HCT116 (cell line): ENCODE results near the gene RNASEH2B. TPM values are rescaled to one million over a fixed set of nuclear protein-coding genes. Genes with fewer than 3 reads are reported as not detected.

Experiments used
- ATAC-seq: fragments of 200-7000 bp; cut with Tn5 transposase; 2 replicates; pipeline ENCODE4 v1.9.1; 2020; ENCODE audit warnings: mild to moderate bottlenecking, moderate library complexity
- BruUV-seq: library from RNA; stranded (reverse); fragments of 400-500 nt; replicated peaks from 2 replicates; lab custom pipeline; 2021; lab: Mats Ljungman, UMichigan
- CTCF ChIA-PET: fragments of 300-600 bp; sonication (Branson Sonifier 250); formaldehyde crosslinking; loops from one replicate; lab custom pipeline; 2021; ENCODE audit warnings: antibody characterized with exemption; lab: Charles Lee
- POLR2A ChIA-PET: fragments of 300-600, 350-600 bp; sonication (Branson Sonifier 250); formaldehyde crosslinking; loops from one replicate; lab custom pipeline; 2021; ENCODE audit warnings: antibody characterized with exemption; lab: Charles Lee
- RAD21 ChIA-PET, 2 experiments: fragments of 300-600 bp; sonication (Branson Sonifier 250); formaldehyde crosslinking; loops; one replicate each; lab custom pipeline; 2023; ENCODE audit warnings: low total read pairs in 2 of 2; ENCODE audit not compliant: uncharacterized antibody in 2 of 2, unreplicated experiment in 2 of 2, low non-redundant PET in 1 of 2; lab: Charles Lee
- DNase-seq: peaks from one replicate; pipeline ENCODE4 v3.0.0-alpha.2; 2010; ENCODE audit warnings: low read depth, low spot score
- H2AFZ ChIP-seq: fragments of 200-600 bp; shearing (Covaris generic), sonication (generic); 2 replicates; pipeline ENCODE4 v1.6.1; 2017; ENCODE audit warnings: low read depth, mixed run types, mixed read lengths, antibody characterized with exemption, low read length; ENCODE audit not compliant: poor library complexity, severe bottlenecking
- H3K27ac ChIP-seq: 2 replicates; pipeline ENCODE4 v1.5.1; 2012; ENCODE audit warnings: low read depth, low read length
- H3K27me3 ChIP-seq: fragments of 200-600 bp; sonication (generic); 2 replicates; pipeline ENCODE4 v1.6.1; 2016; ENCODE audit warnings: mixed run types, low read length, mixed read lengths; ENCODE audit not compliant: insufficient read depth
- H3K36me3 ChIP-seq, 2 experiments: fragments of 200-500 bp in 1 of 2; fragments of 200-600 bp in 1 of 2; sonication (Bioruptor generic) in 1 of 2; sonication (generic) in 1 of 2; 2 replicates each; pipeline versions ENCODE4 v1.5.1 to v1.6.1; 2014 to 2016; ENCODE audit warnings: low read length in 2 of 2, inconsistent platforms in 1 of 2, mixed read lengths in 1 of 2, mixed run types in 1 of 2; ENCODE audit not compliant: insufficient read depth in 2 of 2, control insufficient read depth in 1 of 2
- H3K4me1 ChIP-seq, 2 experiments: fragments of 200-600 bp in 1 of 2; sonication (generic) in 1 of 2; 2 replicates each; pipeline versions ENCODE4 v1.5.1 to v1.6.1; 2012 to 2017; ENCODE audit warnings: low read length in 2 of 2, inconsistent platforms in 1 of 2, mild to moderate bottlenecking in 1 of 2, mixed read lengths in 1 of 2, mixed run types in 1 of 2, moderate library complexity in 1 of 2; ENCODE audit not compliant: insufficient read depth in 2 of 2, control insufficient read depth in 1 of 2
- H3K4me2 ChIP-seq: fragments of 200-600 bp; sonication (generic); 2 replicates; pipeline ENCODE4 v1.6.1; 2017; ENCODE audit warnings: mixed run types, low read length, mixed read lengths
- H3K4me3 ChIP-seq, 2 experiments: fragments of 200-600 bp in 1 of 2; sonication (generic) in 1 of 2; replicated peaks in 1 of 2; 2 replicates each; pipeline ENCODE4 v1.5.1; 2011 to 2016; ENCODE audit warnings: low read length in 2 of 2, control low read depth in 1 of 2, low read depth in 1 of 2, mild to moderate bottlenecking in 1 of 2, mixed read lengths in 1 of 2, mixed run types in 1 of 2
- H3K79me2 ChIP-seq: fragments of 200-600 bp; sonication (generic); 2 replicates; pipeline ENCODE4 v1.6.1; 2017; ENCODE audit warnings: mild to moderate bottlenecking, mixed run types, low read length, moderate library complexity, mixed read lengths; ENCODE audit not compliant: insufficient read depth
- H3K9ac ChIP-seq: fragments of 200-600 bp; sonication (generic); 2 replicates; pipeline ENCODE4 v1.6.1; 2016; ENCODE audit warnings: low read length, mixed read lengths
- H3K9me2 ChIP-seq: fragments of 200-600 bp; sonication (generic), shearing (Covaris generic); 2 replicates; pipeline ENCODE4 v1.6.1; 2017; ENCODE audit warnings: mixed run types, mild to moderate bottlenecking, moderate library complexity; ENCODE audit not compliant: insufficient read depth
- H3K9me3 ChIP-seq, 2 experiments: fragments of 200-500 bp in 1 of 2; fragments of 200-600 bp in 1 of 2; sonication (Bioruptor generic) in 1 of 2; sonication (generic) in 1 of 2; 2 replicates each; pipeline ENCODE4 v1.6.1; 2014 to 2017; ENCODE audit warnings: low read length in 2 of 2, mixed read lengths in 2 of 2, inconsistent platforms in 1 of 2, low read depth in 1 of 2, mild to moderate bottlenecking in 1 of 2, mixed run types in 1 of 2, moderate library complexity in 1 of 2; ENCODE audit not compliant: control insufficient read depth in 1 of 2, insufficient read depth in 1 of 2
- H4K20me1 ChIP-seq: fragments of 200-600 bp; sonication (generic), shearing (Covaris generic); 2 replicates; pipeline ENCODE4 v1.6.1; 2017; ENCODE audit warnings: mixed run types, mild to moderate bottlenecking, moderate library complexity; ENCODE audit not compliant: insufficient read depth
- EGR1 ChIP-seq: IDR thresholded peaks from 2 replicates; pipeline ENCODE4 v1.6.1; 2012; ENCODE audit warnings: low read depth
- EZH2 ChIP-seq: fragments of 200-600 bp; sonication (generic); IDR thresholded peaks from 2 replicates; pipeline ENCODE4 v1.6.1; 2017; ENCODE audit warnings: antibody characterized with exemption, mixed run types
- TCF7L2 ChIP-seq: IDR thresholded peaks from 2 replicates; pipeline ENCODE4 v1.7.0; 2011; ENCODE audit warnings: borderline replicate concordance, inconsistent platforms; ENCODE audit not compliant: insufficient read depth, insufficient read length; ENCODE audit errors: extremely low read depth
- intact Hi-C: fragments of 100-400 bp; cut with micrococcal nuclease; formaldehyde crosslinking; loops from 2 replicates; pipeline ENCODE4 v1.10.0; 2022
- total RNA-seq: library from RNA; stranded (reverse); gene quantifications from one replicate; pipeline ENCODE4 v1.2.1, GENCODE V29; 2021; ENCODE audit not compliant: unreplicated experiment

The RNASEH2B gene
- total RNA-seq, 1 experiment from 2014 or later: 41.3 TPM

DNA sequence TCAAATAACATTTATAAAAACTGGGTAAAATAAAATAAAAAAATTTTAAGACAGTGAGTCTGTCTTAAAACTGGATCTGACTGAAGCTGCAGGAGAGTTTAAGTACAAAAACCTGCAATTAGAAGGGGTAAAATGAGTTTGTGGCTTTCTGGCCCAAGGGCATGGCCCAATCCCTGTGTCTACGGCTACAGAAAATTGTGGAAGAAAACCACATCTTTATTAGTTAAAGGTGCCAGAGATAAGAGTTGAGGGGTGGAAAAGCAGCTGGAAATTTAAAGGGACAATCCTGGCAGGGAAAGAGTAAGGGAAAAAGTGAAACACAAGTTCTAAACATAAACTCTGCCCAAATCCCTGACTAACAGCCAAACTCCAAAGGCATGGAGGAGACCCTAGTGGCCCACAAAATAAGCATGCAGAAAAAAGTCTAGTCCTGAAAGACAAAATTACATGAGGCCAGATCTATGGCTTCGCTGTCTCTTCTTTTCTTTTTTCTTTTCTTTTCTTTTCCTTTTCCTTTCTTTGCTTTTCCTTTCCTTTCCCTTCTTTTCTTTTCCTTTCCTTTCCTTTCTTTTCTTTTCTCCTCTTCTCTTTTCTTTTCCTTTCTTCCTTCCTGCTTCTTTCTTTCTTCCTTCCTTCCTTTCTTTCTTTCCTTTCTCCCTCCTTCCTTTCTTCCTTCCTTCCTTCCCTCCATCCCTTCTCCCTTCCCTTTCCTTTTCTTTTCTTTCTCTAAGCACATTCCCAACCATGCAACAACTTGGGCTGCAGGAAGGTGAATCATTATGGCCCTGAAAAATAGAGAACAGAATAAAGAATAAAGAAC lies 42.6 kb upstream of the RNASEH2B start:
- POLR2A ChIA-PET: no interaction called here
- Histone ChIP-seq H3K27me3 (no peaks in the 10 kb centered on the region), H3K4me2 (no peak overlapping the region), H3K4me1 (no peaks in the 10 kb centered on the region), H3K9me2 (no peaks in the 10 kb centered on the region), H3K36me3 (no peaks in the 10 kb centered on the region), H3K79me2 (no peaks in the 10 kb centered on the region), H4K20me1 (no peaks in the 10 kb centered on the region), H3K9ac (no peak overlapping the region), H2AFZ (no peak overlapping the region), H3K4me3 (no peak overlapping the region), H3K9me3 (no peaks in the 10 kb centered on the region), H3K27ac (no peak overlapping the region)
- TF ChIP-seq EZH2: no peak
- CTCF ChIA-PET: no interaction called here
- ATAC-seq (no peak), DNase-seq (no peak)
- intact Hi-C loops: no loop called here
- RAD21 ChIA-PET: no interaction called here
- no TSS peak for BruUV-seq

DNA sequence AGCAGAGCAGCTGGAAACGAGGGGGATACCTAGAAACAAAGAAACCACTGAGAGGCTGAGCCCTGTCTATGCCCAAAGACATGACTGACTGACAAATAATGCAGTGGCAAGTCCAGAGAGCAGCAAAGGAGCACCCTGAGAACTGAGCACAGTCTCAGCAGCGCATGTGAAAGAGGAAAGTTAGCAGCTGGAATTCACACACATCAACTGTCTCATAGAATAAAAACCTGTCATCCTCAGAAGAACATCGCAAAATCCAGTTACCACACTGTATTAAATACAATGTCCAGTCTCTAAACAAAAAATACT lies 42.0 kb upstream of the RNASEH2B start:
- H3K4me2 ChIP-seq: no peak overlapping the region
- no peaks in the 10 kb centered on the region for H4K20me1 ChIP-seq
- no TSS peak for BruUV-seq
- no peak for TF ChIP-seq EGR1
- TF ChIP-seq TCF7L2: no peak
- no peak overlapping the region for H3K9ac ChIP-seq
- ChIA-PET RAD21 (no interaction called here), POLR2A (no interaction called here), CTCF (no interaction called here)
- H2AFZ ChIP-seq: no peak overlapping the region
- H3K9me3 ChIP-seq: no peaks in the 10 kb centered on the region
- H3K9me2 ChIP-seq: no peaks in the 10 kb centered on the region
- ATAC-seq (no peak), DNase-seq (no peak)
- H3K27ac ChIP-seq: no peak overlapping the region
- H3K27me3 ChIP-seq: no peaks in the 10 kb centered on the region
- no peak overlapping the region for H3K4me3 ChIP-seq
- H3K4me1 ChIP-seq: no peaks in the 10 kb centered on the region
- H3K36me3 ChIP-seq: no peaks in the 10 kb centered on the region
- intact Hi-C loops: no loop called here
- no peaks in the 10 kb centered on the region for H3K79me2 ChIP-seq
